Loucy (cell line): ENCODE measurements around the gene OR2A2.

ENCODE experiments used
- H2AFZ ChIP-seq: fragments of 200-600 bp; sonication (generic); 2 replicates; pipeline ENCODE4 v1.6.0; 2016; ENCODE audit warnings: antibody characterized with exemption, mild to moderate bottlenecking, low read length, moderate library complexity
- H3F3A ChIP-seq: fragments of 200-600 bp; 2 replicates; pipeline ENCODE4 v1.6.0; 2016; ENCODE audit warnings: antibody characterized with exemption, low read depth, mild to moderate bottlenecking
- H3K27me3 ChIP-seq: fragments of 200-600 bp; sonication (generic); 2 replicates; pipeline ENCODE4 v1.6.1; 2014; ENCODE audit warnings: low read length, mild to moderate bottlenecking; ENCODE audit not compliant: insufficient read depth, poor library complexity, severe bottlenecking
- H3K36me3 ChIP-seq: fragments of 200-600 bp; sonication (generic); 2 replicates; pipeline ENCODE4 v1.6.1; 2016; ENCODE audit warnings: low read length; ENCODE audit not compliant: insufficient read depth
- H3K4me1 ChIP-seq: fragments of 200-600 bp; sonication (generic); 2 replicates; pipeline ENCODE4 v1.5.1; 2014; ENCODE audit warnings: low read length, mild to moderate bottlenecking; ENCODE audit not compliant: insufficient read depth, poor library complexity, severe bottlenecking
- H3K4me2 ChIP-seq: fragments of 200-600 bp; sonication (generic); 2 replicates; pipeline ENCODE4 v1.6.0; 2014; ENCODE audit warnings: antibody characterized with exemption, low read length, low read depth, mild to moderate bottlenecking; ENCODE audit not compliant: poor library complexity, severe bottlenecking
- H3K4me3 ChIP-seq: fragments of 200-600 bp; sonication (generic); 2 replicates; pipeline ENCODE4 v1.5.1; 2014; ENCODE audit warnings: low read length, mild to moderate bottlenecking, mixed read lengths; ENCODE audit not compliant: poor library complexity, severe bottlenecking
- H3K79me2 ChIP-seq: fragments of 200-600 bp; sonication (generic); 2 replicates; pipeline ENCODE4 v1.6.1; 2014; ENCODE audit warnings: low read length; ENCODE audit not compliant: insufficient read depth
- H3K9ac ChIP-seq: fragments of 200-600 bp; sonication (generic); 2 replicates; pipeline ENCODE4 v1.6.0; 2014; ENCODE audit warnings: mild to moderate bottlenecking, low read depth, low read length, moderate library complexity; ENCODE audit not compliant: poor library complexity, severe bottlenecking
- H3K9me2 ChIP-seq: fragments of 200-600 bp; sonication (generic); replicated peaks from 2 replicates; pipeline ENCODE4 v1.6.1; 2016; ENCODE audit warnings: low read depth, low read length, mixed read lengths
- H3K9me3 ChIP-seq: fragments of 200-600 bp; sonication (generic); 2 replicates; pipeline ENCODE4 v1.6.1; 2014; ENCODE audit warnings: mild to moderate bottlenecking, antibody characterized with exemption, low read length, low read depth; ENCODE audit not compliant: insufficient read depth
- H4K20me1 ChIP-seq: fragments of 200-600 bp; sonication (generic); 2 replicates; pipeline ENCODE4 v1.6.0; 2014; ENCODE audit warnings: antibody characterized with exemption, low read length, mild to moderate bottlenecking; ENCODE audit not compliant: insufficient read depth, poor library complexity, severe bottlenecking
- CTCF ChIP-seq: fragments of 200-600 bp; sonication (generic); conservative IDR thresholded peaks from 2 replicates; pipeline ENCODE4 v1.5.1; 2014; ENCODE audit warnings: mild to moderate bottlenecking, antibody characterized with exemption, low read length
- EZH2phosphoT487 ChIP-seq: fragments of 200-600 bp; IDR thresholded peaks from 2 replicates; pipeline ENCODE4 v1.6.1; 2018; ENCODE audit warnings: antibody characterized with exemption, mild to moderate bottlenecking, moderate library complexity, borderline replicate concordance

OR2A2 gene

GRCh38 chr7:144105211-144105610 is 4.2 kb upstream of the OR2A2 start:
- Histone ChIP-seq H2AFZ (no peak overlapping the region), H3F3A (no peaks in the 10 kb centered on the region), H3K36me3 (no peaks in the 10 kb centered on the region), H3K9me3 (no peaks in the 10 kb centered on the region), H3K4me2 (no peak overlapping the region), H3K79me2 (no peaks in the 10 kb centered on the region), H3K4me3 (no peak overlapping the region), H3K4me1 (no peaks in the 10 kb centered on the region), H3K9me2 (no peaks in the 10 kb centered on the region), H4K20me1 (no peaks in the 10 kb centered on the region), H3K9ac (no peak overlapping the region), H3K27me3 (no peaks in the 10 kb centered on the region)
- no peak for TF ChIP-seq EZH2phosphoT487

- H2AFZ ChIP-seq, result no peak overlapping the region
- H3K9me2 ChIP-seq, result no peaks in the 10 kb centered on the region
- no peaks in the 10 kb centered on the region for H3F3A ChIP-seq
- H3K36me3 ChIP-seq, result no peaks in the 10 kb centered on the region
- TF ChIP-seq CTCF, result no peak
- no peak for TF ChIP-seq EZH2phosphoT487
- H3K4me2 ChIP-seq, result no peak overlapping the region
- no peaks in the 10 kb centered on the region for H3K27me3 ChIP-seq
- no peaks in the 10 kb centered on the region for H4K20me1 ChIP-seq
- no peak overlapping the region for H3K9ac ChIP-seq
- H3K79me2 ChIP-seq, result no peaks in the 10 kb centered on the region
- H3K4me1 ChIP-seq, result no peaks in the 10 kb centered on the region
- no peak overlapping the region for H3K4me3 ChIP-seq
- H3K9me3 ChIP-seq, result no peaks in the 10 kb centered on the region
Observed at GRCh38 chr7:144110272-144110671, 889 bp downstream of the OR2A2 start.

- Histone ChIP-seq H3K4me3 (no peak overlapping the region), H3K9me3 (no peaks in the 10 kb centered on the region), H3K79me2 (no peaks in the 10 kb centered on the region), H4K20me1 (no peaks in the 10 kb centered on the region), H3K27me3 (no peaks in the 10 kb centered on the region), H3K4me1 (no peaks in the 10 kb centered on the region), H2AFZ (no peak overlapping the region), H3K36me3 (no peaks in the 10 kb centered on the region), H3K9ac (no peak overlapping the region), H3K4me2 (no peak overlapping the region), H3F3A (no peaks in the 10 kb centered on the region), H3K9me2 (no peaks in the 10 kb centered on the region)
- no peak for TF ChIP-seq EZH2phosphoT487
- TF ChIP-seq CTCF, result no peak
Observed at GRCh38 chr7:144113651-144114050, 4.3 kb downstream of the OR2A2 start.

- no peaks in the 10 kb centered on the region for H4K20me1 ChIP-seq
- H3K36me3 ChIP-seq, result no peaks in the 10 kb centered on the region
- H3K27me3 ChIP-seq, result no peaks in the 10 kb centered on the region
- H3K4me1 ChIP-seq, result no peaks in the 10 kb centered on the region
- H3F3A ChIP-seq, result no peaks in the 10 kb centered on the region
- H3K9me2 ChIP-seq, result no peaks in the 10 kb centered on the region
- no peak overlapping the region for H3K9ac ChIP-seq
- no peak overlapping the region for H3K4me3 ChIP-seq
- no peak overlapping the region for H3K4me2 ChIP-seq
- no peaks in the 10 kb centered on the region for H3K9me3 ChIP-seq
- TF ChIP-seq EZH2phosphoT487 (no peak), CTCF (no peak)
- no peaks in the 10 kb centered on the region for H3K79me2 ChIP-seq
- no peak overlapping the region for H2AFZ ChIP-seq
Observed at GRCh38 chr7:144118341-144118740, 9.0 kb downstream of the OR2A2 start.
